GDM1 (cell line): ENCODE measurements around the gene MCC.

Experiments
- DNase-seq: peaks from one replicate; lab custom pipeline; 2025; lab: John Stamatoyannopoulos, UW

The MCC gene

GRCh38 chr5:113223315-113223714 lies 264.9 kb downstream of the MCC start:
- DNase-seq, result no peak

- DNase-seq, result no peak
Observed at GRCh38 chr5:113221294-113222176, 266.7 kb downstream of the MCC start.

- no peak for DNase-seq
Observed at GRCh38 chr5:113219695-113220094, 268.6 kb downstream of the MCC start.

- no peak for DNase-seq
Observed at GRCh38 chr5:113218906-113219517, 269.2 kb downstream of the MCC start.

- DNase-seq, result no peak
Observed at GRCh38 chr5:113218200-113218599, 270.1 kb downstream of the MCC start.

GRCh38 chr5:113217619-113218184 lies 270.6 kb downstream of the MCC start:
- no peak for DNase-seq

- no peak for DNase-seq
Observed at GRCh38 chr5:113216545-113216944, 271.7 kb downstream of the MCC start.

GRCh38 chr5:113215401-113216060 lies 272.7 kb downstream of the MCC start:
- DNase-seq, result no peak

- no peak for DNase-seq
Observed at GRCh38 chr5:113214606-113215323, 273.5 kb downstream of the MCC start.

- peak; percentile 4 for DNase-seq
Observed at GRCh38 chr5:113213551-113214425, 274.5 kb downstream of the MCC start.

GRCh38 chr5:113212244-113212920 lies 275.9 kb downstream of the MCC start:
- no peak for DNase-seq

- no peak for DNase-seq
Observed at GRCh38 chr5:113209498-113209897, 278.8 kb downstream of the MCC start.

- no peak for DNase-seq
Observed at GRCh38 chr5:113205807-113206206, 282.4 kb downstream of the MCC start.

GRCh38 chr5:113205323-113205722 lies 282.9 kb downstream of the MCC start:
- DNase-seq, result no peak

- DNase-seq, result no peak
Observed at GRCh38 chr5:113204525-113205161, 283.6 kb downstream of the MCC start.

- DNase-seq, result no peak
Observed at GRCh38 chr5:113203916-113204315, 284.3 kb downstream of the MCC start.

- no peak for DNase-seq
Observed at GRCh38 chr5:113202746-113203716, 285.2 kb downstream of the MCC start.

- no peak for DNase-seq
Observed at GRCh38 chr5:113202287-113202686, 286.0 kb downstream of the MCC start.

GRCh38 chr5:113201715-113202114 lies 286.5 kb downstream of the MCC start:
- DNase-seq, result no peak
